ENCODE results near the gene OBSCN. TPM values are rescaled to one million over a fixed set of nuclear protein-coding genes. Genes with fewer than 3 reads are reported as not detected.

The OBSCN gene
- total and polyA plus RNA-seq, 2 donors (not counting 1 experiment from before 2014, with no cell fraction given) = 10.0 to 63.9 TPM

GRCh38 chr1:228274452-228275178 lies 66.8 kb downstream of the OBSCN start:
- Histone ChIP-seq H3K79me2 (ENCODE audit: control insufficient read depth, insufficient read depth, low read length) (no peaks in the 10 kb centered on the region), H3K36me3 (replicated peaks in 1 of 2; ENCODE audit: control extremely low read depth in 1 of 2, control insufficient read depth in 1 of 2, extremely low read depth in 1 of 2, insufficient read depth in 2 of 2, low read length in 1 of 2) (no peaks in the 10 kb centered on the region), H3K27me3 (replicated peaks in 1 of 4; ENCODE audit: control extremely low read depth in 1 of 4, control insufficient read depth in 3 of 4, insufficient read depth in 4 of 4, low read length in 3 of 4) (no peaks in the 10 kb centered on the region), H3K27ac (ENCODE audit: low read length in 2 of 2) (no peak overlapping the region), H3K9ac (ENCODE audit: low read length) (peak overlapping the region; percentile 76), H3K4me3 (ENCODE audit: control extremely low read depth in 1 of 5, extremely low read depth in 1 of 5, insufficient read depth in 1 of 5, low read depth in 2 of 5, low read length in 4 of 5) (peak overlapping the region in 1 of 5 experiments; percentile 73), H3K9me3 (ENCODE audit: control extremely low read depth in 1 of 3, control insufficient read depth in 2 of 3, insufficient read depth in 1 of 3, low read length in 2 of 3) (peaks cover 0 to 2% (median 0%) of the 10 kb centered on the region in 3 donors), H4K20me1 (ENCODE audit: control insufficient read depth, insufficient read depth, low read length, poor library complexity, severe bottlenecking) (no peaks in the 10 kb centered on the region), H3K4me1 (ENCODE audit: control insufficient read depth in 2 of 2, insufficient read depth in 2 of 2, low read length in 2 of 2) (peaks cover 5 to 19% of the 10 kb centered on the region in 2 donors), H2AFZ (ENCODE audit: insufficient read depth, low read depth, low read length, poor library complexity, severe bottlenecking) (peak overlapping the region; percentile 98), H3K4me2 (replicated peaks; ENCODE audit: low read depth, low read length, poor library complexity, severe bottlenecking) (peak overlapping the region; percentile 90)
- intact Hi-C loops (cut with micrococcal nuclease) = loop anchor here (10.0 kb wide), 1 partner anchor 170 kb away; the partner anchor contains the start of genes C1orf35 and MRPL55
- ChIA-PET CTCF (interaction anchor here (1.5 kb wide), 1 partner anchor 110 kb away, joined by 4 read pairs; no protein-coding TSS in a partner anchor), POLR2A (no interaction called here)
- DNase-seq (no peak), ATAC-seq (ENCODE audit: low read depth) (no peak)
- H3K4me3 Mint-ChIP-seq = peak overlapping the region; percentile 82
- peak overlapping the region; percentile 46 for H3K27ac Mint-ChIP-seq
- H3K9me3 Mint-ChIP-seq (ENCODE audit: insufficient read depth) = no peaks in the 10 kb centered on the region
- H3K4me1 Mint-ChIP-seq = peaks cover 11% of the 10 kb centered on the region
- TF ChIP-seq CTCF (IDR thresholded peaks at IDR 0.05) (no peak), EZH2 (IDR thresholded peaks at IDR 0.05; ENCODE audit: borderline replicate concordance, insufficient read depth, low read depth, low read length, poor library complexity, severe bottlenecking) (no peak)
- WGBS (ENCODE audit: insufficient coverage) = 88% methylated on average over 25 of the region's 25 CpGs
- H3K27me3 Mint-ChIP-seq = no peaks in the 10 kb centered on the region

- ChIA-PET CTCF (interaction anchor here (1.5 kb wide), 1 partner anchor 110 kb away, joined by 4 read pairs; no protein-coding TSS in a partner anchor), POLR2A (interaction anchor here (1.0 kb wide), 1 partner anchor 211 kb away, joined by 3 read pairs; no protein-coding TSS in a partner anchor)
- peak overlapping the region; percentile 46 for H3K27ac Mint-ChIP-seq
- WGBS (ENCODE audit: insufficient coverage) = 47% methylated on average over 8 of the region's 8 CpGs
- no peaks in the 10 kb centered on the region for H3K27me3 ChIP-seq (replicated peaks in 1 of 4; ENCODE audit: control extremely low read depth in 1 of 4, control insufficient read depth in 3 of 4, insufficient read depth in 4 of 4, low read length in 3 of 4)
- no peaks in the 10 kb centered on the region for H3K36me3 ChIP-seq (replicated peaks in 1 of 2; ENCODE audit: control extremely low read depth in 1 of 2, control insufficient read depth in 1 of 2, extremely low read depth in 1 of 2, insufficient read depth in 2 of 2, low read length in 1 of 2)
- H3K27me3 Mint-ChIP-seq = no peaks in the 10 kb centered on the region
- H3K79me2 ChIP-seq (ENCODE audit: control insufficient read depth, insufficient read depth, low read length) = no peaks in the 10 kb centered on the region
- H3K9me3 Mint-ChIP-seq (ENCODE audit: insufficient read depth) = no peaks in the 10 kb centered on the region
- intact Hi-C loops (cut with micrococcal nuclease) = loop anchor here (10.0 kb wide), 1 partner anchor 170 kb away; the partner anchor contains the start of genes C1orf35 and MRPL55
- H3K9me3 ChIP-seq (ENCODE audit: control extremely low read depth in 1 of 3, control insufficient read depth in 2 of 3, insufficient read depth in 1 of 3, low read length in 2 of 3) = peaks cover 0 to 2% (median 0%) of the 10 kb centered on the region in 3 donors
- no peaks in the 10 kb centered on the region for H4K20me1 ChIP-seq (ENCODE audit: control insufficient read depth, insufficient read depth, low read length, poor library complexity, severe bottlenecking)
- H3K4me3 ChIP-seq (ENCODE audit: control extremely low read depth in 1 of 5, extremely low read depth in 1 of 5, insufficient read depth in 1 of 5, low read depth in 2 of 5, low read length in 4 of 5) = peak overlapping the region in 4 of 5 experiments; percentile 55 to 73 (median 67)
- H3K4me1 Mint-ChIP-seq = peaks cover 11% of the 10 kb centered on the region
- H2AFZ ChIP-seq (ENCODE audit: insufficient read depth, low read depth, low read length, poor library complexity, severe bottlenecking) = peak overlapping the region; percentile 98
- ATAC-seq (ENCODE audit: low read depth) (no peak), DNase-seq (no peak)
- H3K27ac ChIP-seq (ENCODE audit: low read length in 2 of 2) = peak overlapping the region in 1 of 2 donors; percentile 36
- H3K4me1 ChIP-seq (ENCODE audit: control insufficient read depth in 2 of 2, insufficient read depth in 2 of 2, low read length in 2 of 2) = peaks cover 5 to 19% of the 10 kb centered on the region in 2 donors
- H3K9ac ChIP-seq (ENCODE audit: low read length) = peak overlapping the region; percentile 76
- TF ChIP-seq CTCF (IDR thresholded peaks at IDR 0.05) (no peak), EZH2 (IDR thresholded peaks at IDR 0.05; ENCODE audit: borderline replicate concordance, insufficient read depth, low read depth, low read length, poor library complexity, severe bottlenecking) (no peak)
- H3K4me3 Mint-ChIP-seq = peak overlapping the region; percentile 82
- H3K4me2 ChIP-seq (replicated peaks; ENCODE audit: low read depth, low read length, poor library complexity, severe bottlenecking) = peak overlapping the region; percentile 90
These were observed 67.3 kb downstream of the OBSCN start for GRCh38 chr1:228275179-228275429.
